Neural cell (in vitro differentiated cells): ENCODE data around the gene SLC30A5.

Experiments used
- CTCF ChIP-seq: fragments of 450-650 bp; IDR thresholded peaks from 2 replicates; pipeline ENCODE4 v1.5.1; 2014; ENCODE audit warnings: antibody characterized with exemption, mild to moderate bottlenecking, moderate library complexity; ENCODE audit not compliant: poor library complexity, severe bottlenecking
- EZH2 ChIP-seq: fragments of 200-600, 300-800 bp; shearing (Covaris generic), sonication (generic); IDR thresholded peaks from 2 replicates; pipeline ENCODE4 v1.6.1; 2014; ENCODE audit warnings: antibody characterized with exemption, low read length, borderline replicate concordance, mild to moderate bottlenecking; ENCODE audit not compliant: insufficient read depth, poor library complexity, severe bottlenecking
- POLR2AphosphoS5 ChIP-seq: IDR thresholded peaks from 2 replicates; pipeline ENCODE4 v1.6.1; 2012
- RAD21 ChIP-seq: fragments of 450-650 bp; conservative IDR thresholded peaks from 2 replicates; pipeline ENCODE4 v1.6.1; 2014; ENCODE audit warnings: antibody characterized with exemption, mild to moderate bottlenecking, moderate library complexity
- SMC3 ChIP-seq: fragments of 450-650 bp; conservative IDR thresholded peaks from 2 replicates; pipeline ENCODE4 v1.6.1; 2014; ENCODE audit warnings: antibody characterized with exemption, mild to moderate bottlenecking, moderate library complexity; ENCODE audit not compliant: poor library complexity
- TAF1 ChIP-seq: IDR thresholded peaks from 2 replicates; pipeline ENCODE4 v1.6.1; 2012; ENCODE audit warnings: low read depth

- no peak for TF ChIP-seq TAF1
- TF ChIP-seq CTCF: no peak
- no peak for TF ChIP-seq SMC3
- TF ChIP-seq POLR2AphosphoS5: no peak
- TF ChIP-seq RAD21: no peak
- TF ChIP-seq EZH2: no peak
Measured at GRCh38 chr5:69105996-69106906, 12.4 kb downstream of the SLC30A5 start.
